ENCODE data around the gene PTGER4.
"Not testable (repeated sequence)": the region's sequence is repeated elsewhere in the genome, so short reads cannot be mapped to it uniquely, and the experiment has no call there.

PTGER4 gene

GRCh38 chr5:40679913-40680681 is at the start of gene PTGER4:
PTGER4 (plus strand) TSS chr5:40679915; CDS start chr5:40680994, 1,079 bp downstream.
- no peak for DNase-seq (ENCODE audit: low spot score)

- DNase-seq (ENCODE audit: low spot score) = no peak
Measured at GRCh38 chr5:40630126-40630525, 49.6 kb upstream of the PTGER4 start.

DNA sequence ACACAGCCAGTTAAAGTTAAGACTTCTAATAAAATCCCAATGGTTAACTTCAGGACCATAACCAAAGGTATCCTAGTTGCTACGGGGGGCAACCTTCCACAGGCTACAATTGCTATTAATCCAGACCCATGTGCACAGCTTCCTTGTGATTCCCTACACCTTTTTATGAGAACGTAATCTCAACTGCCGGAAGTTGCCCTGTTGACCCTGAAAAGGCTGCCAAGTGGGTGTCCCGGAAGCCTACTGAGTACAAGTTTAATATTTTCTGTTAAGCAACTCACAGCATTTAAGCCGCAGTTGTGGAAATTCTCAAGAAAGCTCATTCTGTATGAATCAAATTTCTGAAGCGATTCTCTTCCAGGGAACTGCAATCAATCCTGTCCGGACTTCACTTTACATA is 48.5 kb upstream of the PTGER4 start:
- no peak for DNase-seq (ENCODE audit: low spot score)

- no peak for DNase-seq (ENCODE audit: low spot score)
Measured at GRCh38 chr5:40634154-40634553, 45.6 kb upstream of the PTGER4 start.

- no peak for DNase-seq (ENCODE audit: low spot score)
Measured at GRCh38 chr5:40634593-40634992, 45.1 kb upstream of the PTGER4 start.

DNA sequence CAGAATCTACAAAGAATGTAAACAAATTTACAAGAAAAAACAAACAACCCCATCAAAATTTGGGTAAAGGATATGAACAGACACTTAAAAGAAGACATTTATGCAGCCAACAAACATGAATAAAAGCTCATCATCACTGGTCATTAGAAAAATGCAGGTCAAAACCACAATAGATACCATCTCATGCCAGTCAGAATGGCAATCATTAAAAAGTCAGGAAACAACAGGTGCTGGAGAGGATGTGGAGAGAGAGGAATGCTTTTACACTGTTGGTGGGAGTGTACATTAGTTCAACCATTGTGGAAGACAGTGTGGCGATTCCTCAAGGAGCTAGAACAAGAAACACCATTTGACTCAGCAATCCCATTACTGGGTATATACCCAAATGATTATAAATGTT is 40.2 kb upstream of the PTGER4 start:
- not testable (repeated sequence) for DNase-seq (ENCODE audit: low spot score)

DNA sequence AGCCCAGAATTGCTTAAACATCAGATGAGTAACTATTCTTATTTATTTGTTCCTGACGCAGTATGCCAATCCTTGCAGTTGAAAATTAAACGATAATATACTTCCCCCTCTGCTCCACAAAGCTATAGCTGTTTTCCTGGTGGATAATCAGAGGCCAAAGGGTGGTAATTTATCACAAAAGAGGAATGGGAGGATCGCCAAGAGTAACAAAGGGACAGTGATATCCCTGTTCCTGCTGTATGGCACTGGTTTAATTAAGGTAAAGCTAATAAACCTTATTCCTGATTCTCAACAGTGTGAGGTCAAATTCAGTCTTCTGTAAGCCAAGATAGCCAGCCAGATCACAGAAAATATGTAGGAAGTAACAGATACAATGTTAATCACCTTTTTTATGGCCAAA is 33.4 kb upstream of the PTGER4 start:
- no peak for DNase-seq (ENCODE audit: low spot score)

- no peak for DNase-seq (ENCODE audit: low spot score)
Measured at GRCh38 chr5:40648150-40648549, 31.6 kb upstream of the PTGER4 start.

- no peak for DNase-seq (ENCODE audit: low spot score)
Measured at GRCh38 chr5:40649463-40650030, 30.2 kb upstream of the PTGER4 start.

DNA sequence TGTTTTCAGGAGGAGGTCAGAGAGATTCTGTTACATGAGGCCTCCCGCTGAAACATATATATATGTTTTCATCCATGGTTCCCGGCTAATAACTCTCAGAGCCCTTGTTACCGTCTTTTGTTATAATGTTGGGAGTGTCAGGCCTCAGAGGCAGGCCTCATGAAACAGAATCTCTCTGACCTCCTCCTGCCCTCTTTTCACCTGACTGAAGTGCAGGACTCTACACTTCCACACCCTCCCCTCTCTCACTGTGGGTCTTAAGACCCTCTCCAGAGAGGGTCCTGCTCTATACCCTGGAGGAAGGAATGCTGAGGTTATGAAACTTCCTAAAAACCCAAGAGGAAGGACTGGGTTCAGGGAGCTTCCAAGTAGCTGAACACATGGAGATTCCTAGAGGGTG is 28.5 kb upstream of the PTGER4 start:
- DNase-seq (ENCODE audit: low spot score) = no peak

DNA sequence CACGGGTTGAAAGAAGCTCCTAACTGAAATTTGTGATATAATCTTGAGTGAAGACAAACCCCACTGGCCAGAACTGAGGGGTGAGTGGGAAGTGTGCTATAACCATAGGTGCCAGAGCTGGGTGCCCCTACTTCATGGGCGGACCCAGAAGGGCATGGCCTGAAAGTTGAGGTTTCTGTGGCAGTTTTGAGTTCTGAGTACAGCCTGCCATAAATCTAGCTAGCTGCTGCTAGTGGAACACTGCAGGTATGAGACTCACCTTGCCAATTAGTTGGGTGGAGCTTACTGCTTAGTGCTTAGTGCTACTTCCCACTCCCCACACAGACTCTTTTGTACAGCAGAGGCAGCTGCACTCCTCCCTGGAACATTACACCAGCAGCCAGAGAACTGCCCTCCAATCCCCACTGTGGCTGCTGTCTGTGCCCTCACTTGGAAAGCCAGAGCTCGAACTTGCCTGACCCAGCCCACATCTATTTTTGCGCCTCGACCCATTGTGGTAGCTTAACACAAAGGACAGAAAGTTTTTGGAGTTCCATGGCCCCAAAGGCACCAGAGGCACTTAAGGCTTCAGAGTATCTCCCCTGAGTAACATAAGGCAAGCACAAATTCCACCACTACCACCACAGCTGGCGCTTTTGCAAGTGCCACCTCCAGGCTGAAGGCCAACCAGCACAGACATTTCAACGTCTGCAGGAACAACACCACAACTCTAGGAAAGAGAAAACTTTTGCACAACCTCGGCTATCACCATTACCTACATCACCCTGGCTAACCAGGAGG is 27.1 kb upstream of the PTGER4 start:
- DNase-seq (ENCODE audit: low spot score) = no peak

DNA sequence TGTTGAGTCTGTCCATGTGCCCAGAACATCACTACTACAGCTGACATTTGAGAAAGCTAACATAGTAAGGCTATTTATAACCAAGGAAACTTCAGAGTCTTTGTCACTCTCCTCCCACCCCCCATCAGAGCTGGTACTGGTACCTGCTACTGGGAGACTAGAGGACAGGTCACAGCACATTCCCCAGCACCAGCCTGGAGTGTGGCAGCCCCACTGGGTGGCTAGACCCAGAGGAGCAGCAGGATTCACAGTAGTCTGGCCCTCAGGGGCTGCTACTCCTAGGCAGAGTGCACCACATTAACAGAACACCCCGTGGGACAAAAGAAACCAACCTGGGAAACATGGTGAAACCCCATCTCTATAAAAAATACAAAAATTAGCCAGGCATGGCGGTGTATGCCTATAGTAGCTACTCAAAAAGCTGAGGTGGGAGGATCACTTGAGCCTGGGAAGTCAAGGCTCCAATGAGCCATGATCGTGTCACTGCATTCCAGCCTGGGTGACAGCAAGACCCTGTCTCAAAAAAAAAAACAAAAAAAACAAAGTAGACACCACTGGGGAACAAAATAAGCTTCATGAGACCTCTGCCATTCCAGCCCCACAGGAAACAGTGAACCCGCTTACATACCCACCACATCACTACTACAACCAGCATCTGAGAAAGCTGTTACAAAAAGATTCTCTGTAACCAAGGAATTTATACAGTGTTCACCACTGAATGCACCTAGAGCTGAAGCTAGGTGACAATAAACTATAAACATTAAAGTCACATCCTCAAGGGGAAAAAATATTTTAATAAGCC is 26.3 kb upstream of the PTGER4 start:
- DNase-seq (ENCODE audit: low spot score) = no peak

GRCh38 chr5:40654377-40654991 is 25.2 kb upstream of the PTGER4 start:
- DNase-seq (ENCODE audit: low spot score) = no peak

DNA sequence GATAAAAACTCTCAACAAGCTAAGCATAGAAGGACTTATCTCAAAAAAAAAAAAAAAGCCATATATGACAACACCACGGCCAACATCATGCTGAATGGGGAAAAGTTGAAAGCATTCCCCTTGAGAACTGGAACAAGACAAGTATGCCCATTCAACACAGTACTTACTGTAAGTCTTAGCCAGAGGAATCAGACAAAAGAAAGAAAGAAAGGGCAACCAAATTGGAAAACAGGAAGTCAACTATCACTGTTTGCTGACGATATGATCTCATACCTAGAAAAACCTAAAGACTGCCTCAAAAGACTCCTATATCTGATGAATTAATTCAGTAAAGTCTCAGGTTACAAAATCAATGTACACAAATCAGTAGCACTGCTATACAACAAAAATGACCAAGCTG is 24.6 kb upstream of the PTGER4 start:
- no peak for DNase-seq (ENCODE audit: low spot score)

DNA sequence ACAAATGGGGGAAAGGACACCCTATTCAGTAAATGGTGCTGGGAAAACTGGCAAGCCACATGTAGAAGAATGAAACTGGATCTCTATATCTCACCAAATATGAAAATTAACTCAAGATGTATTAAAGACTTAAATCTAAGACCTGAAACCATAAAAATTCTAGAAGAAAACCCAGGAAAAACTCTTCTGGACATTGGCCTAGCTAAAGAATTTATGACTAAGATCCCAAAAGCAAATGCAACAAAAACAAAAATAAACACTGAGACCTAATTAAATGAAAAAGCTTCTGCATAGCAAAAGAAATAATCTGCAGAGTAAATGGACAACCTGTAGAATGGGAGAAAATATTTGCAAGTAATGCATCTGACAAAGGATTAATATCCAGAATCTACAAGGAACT is 23.6 kb upstream of the PTGER4 start:
- not testable (repeated sequence) for DNase-seq (ENCODE audit: low spot score)

DNA sequence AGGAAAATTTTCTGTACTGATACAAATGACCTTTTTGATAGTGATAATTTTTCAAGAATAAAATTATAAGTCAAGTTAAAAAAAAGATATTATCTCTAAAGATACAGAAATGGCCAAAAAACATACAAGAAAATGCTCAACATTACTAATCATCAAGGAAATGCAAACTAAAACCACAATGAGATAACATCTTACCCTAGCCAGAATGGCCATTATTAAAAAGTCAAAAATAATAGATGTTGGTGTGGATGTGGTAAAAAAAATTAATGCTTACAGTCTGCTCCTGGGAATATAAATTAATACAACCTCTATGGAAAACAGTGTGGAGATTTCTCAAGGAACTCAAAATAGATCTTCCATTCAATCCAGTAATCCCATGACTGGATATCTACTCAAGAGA is 22.9 kb upstream of the PTGER4 start:
- DNase-seq (ENCODE audit: low spot score) = no peak

- no peak for DNase-seq (ENCODE audit: low spot score)
Measured at GRCh38 chr5:40660751-40661150, 19.0 kb upstream of the PTGER4 start.

DNA sequence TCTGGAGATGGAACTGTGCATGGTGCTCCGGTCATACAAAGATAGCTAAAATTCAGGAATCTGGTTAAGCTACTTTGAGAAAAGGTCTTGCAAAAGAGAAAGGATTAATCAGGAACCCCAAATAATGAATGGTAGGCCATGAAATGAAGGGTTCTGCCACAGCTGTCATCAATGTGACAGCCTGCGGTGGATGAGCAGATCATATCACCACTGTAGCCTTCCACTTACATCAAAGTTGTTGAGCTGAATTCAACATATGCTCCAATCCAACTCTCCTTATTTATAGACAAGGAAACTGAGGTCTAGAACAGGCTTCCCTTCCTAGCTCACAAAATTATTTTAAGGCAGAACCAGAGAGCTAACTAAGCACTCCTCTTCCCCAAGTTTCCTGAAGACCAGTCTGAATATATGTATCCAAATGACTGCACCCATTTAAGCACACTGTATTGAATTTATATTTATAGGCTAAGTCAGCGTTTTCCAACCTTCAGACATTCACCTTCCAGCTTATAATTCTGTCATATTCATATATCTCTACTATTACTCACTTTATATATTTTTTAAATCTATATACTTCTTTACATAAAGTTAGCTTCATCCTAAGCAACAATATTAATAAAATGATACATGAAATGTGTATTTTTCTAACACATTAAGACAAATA is 13.9 kb upstream of the PTGER4 start:
- no peak for DNase-seq (ENCODE audit: low spot score)

DNA sequence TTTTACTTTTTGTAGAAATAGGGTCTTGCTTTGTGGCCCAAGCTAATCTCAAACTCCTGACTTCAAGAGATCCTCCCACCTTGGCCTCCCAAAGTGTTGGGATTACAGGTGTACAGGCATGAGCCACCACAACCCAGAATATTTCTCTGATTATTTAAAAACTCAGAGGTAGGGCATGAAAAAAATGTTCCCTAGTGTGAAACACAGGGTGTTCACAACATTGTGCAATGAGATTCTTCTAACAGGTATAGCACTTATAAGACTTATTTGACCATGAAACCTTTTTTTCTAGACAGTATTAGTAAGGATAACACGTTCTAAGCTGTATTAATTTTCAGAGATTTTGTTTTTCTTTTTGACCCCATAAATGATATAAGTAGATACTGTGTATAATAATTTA is 13.1 kb upstream of the PTGER4 start:
- no peak for DNase-seq (ENCODE audit: low spot score)

- DNase-seq (ENCODE audit: low spot score) = no peak
Measured at GRCh38 chr5:40667161-40667663, 12.5 kb upstream of the PTGER4 start.

Measured in hematopoietic multipotent progenitor cell treated with erythropoietin and hydrocortisone succinate and interleukin-3 and kit ligand, for 17 days (in vitro differentiated cells).